Esophagus muscularis mucosa (tissue), 4 donors: ENCODE data around the gene DPYSL4. TPM values are rescaled to one million over a fixed set of nuclear protein-coding genes. Genes with fewer than 3 reads are reported as not detected.
"Not testable (repeated sequence)": the region's sequence is repeated elsewhere in the genome, so short reads cannot be mapped to it uniquely, and the experiment has no call there.

Experiments
- DNase-seq: peaks from one replicate; pipeline ENCODE4 v3.0.0-alpha.2; 2017; ENCODE audit errors: extremely low spot score
- H3K27ac ChIP-seq, 4 donors: fragments of 200-600 bp; sonication (generic); replicated peaks in 1 of 4; 1 replicate in 3 of 4; 2 replicates in 1 of 4; pipeline ENCODE4 v1.5.1; 2016 to 2019; ENCODE audit warnings: mild to moderate bottlenecking in 1 of 4
- H3K27me3 ChIP-seq, 4 donors: fragments of 200-600 bp; sonication (generic); one replicate each; pipeline versions ENCODE4 v1.5.1 to v1.6.0; 2016 to 2019
- H3K36me3 ChIP-seq, 4 donors: fragments of 200-600 bp; sonication (generic); one replicate each; pipeline ENCODE4 v1.5.1; 2016 to 2019
- H3K4me1 ChIP-seq, 4 donors: fragments of 200-600 bp; sonication (generic); one replicate each; pipeline ENCODE4 v1.5.1; 2016 to 2019
- H3K4me3 ChIP-seq, 4 donors: fragments of 200-600 bp; sonication (generic); 1 replicate in 2 of 4; 2 replicates in 2 of 4; pipeline ENCODE4 v1.5.1; 2016 to 2019; ENCODE audit warnings: mild to moderate bottlenecking in 4 of 4, moderate library complexity in 1 of 4
- H3K9me3 ChIP-seq, 4 donors: fragments of 200-600 bp; sonication (generic); 1 replicate in 3 of 4; 2 replicates in 1 of 4; pipeline ENCODE4 v1.5.1; 2016 to 2019
- CTCF ChIP-seq, 3 experiments: fragments of 200-600 bp in 2 of 3; fragments of 450-650 bp in 1 of 3; sonication (generic) in 2 of 3; IDR thresholded peaks; one replicate each; pipeline ENCODE4 v1.5.1; 2017 to 2019; ENCODE audit warnings: antibody characterized with exemption in 3 of 3, mild to moderate bottlenecking in 2 of 3, moderate library complexity in 1 of 3
- EP300 ChIP-seq: sonication (generic); formaldehyde crosslinking; IDR thresholded peaks from one replicate; pipeline ENCODE4 v1.6.1; 2017; ENCODE audit warnings: antibody characterized with exemption
- POLR2A ChIP-seq: fragments of 450-650 bp; IDR thresholded peaks from one replicate; pipeline ENCODE4 v1.6.1; 2017; ENCODE audit warnings: antibody characterized with exemption, moderate library complexity, mild to moderate bottlenecking, low read depth
- POLR2AphosphoS5 ChIP-seq, 2 donors: sonication (generic); formaldehyde crosslinking; IDR thresholded peaks; one replicate each; pipeline ENCODE4 v1.6.1; 2017; ENCODE audit warnings: antibody characterized with exemption in 2 of 2
- WGBS: methylation state at CpG from one replicate; pipeline ENCODE4 v1.1.5; 2018; 5-methylcytosine and 5-hydroxymethylcytosine counted together
- intact Hi-C: fragments of 100-400 bp; cut with DNase I; formaldehyde crosslinking; loops from one replicate; pipeline ENCODE4 v1.15.1; 2023
- total RNA-seq, 4 donors: library from RNA; depleted of rRNA; stranded (reverse); fragments of >200 nt; gene quantifications; one replicate each; pipeline versions ENCODE4 v1.1.0 to v1.2.1, GENCODE V29; 2016

Gene DPYSL4
- total RNA-seq, 4 donors from 2014 or later = 0.42 to 4.5 (median 1.9) TPM

- Histone ChIP-seq H3K9me3 (no peaks in the 10 kb centered on the region), H3K36me3 (peaks cover 0 to 9% (median 4%) of the 10 kb centered on the region in 4 donors), H3K4me3 (no peak overlapping the region), H3K4me1 (peaks cover 16 to 21% (median 19%) of the 10 kb centered on the region in 4 donors), H3K27me3 (no peaks in the 10 kb centered on the region), H3K27ac (no peak overlapping the region)
- TF ChIP-seq POLR2A (no peak), POLR2AphosphoS5 (IDR thresholded peaks at IDR 0.05) (no peak), CTCF (IDR thresholded peaks at IDR 0.05) (no peak), EP300 (no peak)
- intact Hi-C loops = no loop called here
- DNase-seq = no peak
- WGBS = 87% methylated on average over 4 of the region's 7 CpGs
Measured at GRCh38 chr10:132158823-132159222, 27.9 kb upstream of the DPYSL4 start.

- DNase-seq, H3K4me3 ChIP-seq, H3K36me3 ChIP-seq, H3K9me3 ChIP-seq, H3K27me3 ChIP-seq, intact Hi-C loops, H3K27ac ChIP-seq: not testable (repeated sequence)
- 69% methylated on average over 2 of the region's 7 CpGs for WGBS
- H3K4me1 ChIP-seq = peaks cover 16 to 23% (median 19%) of the 10 kb centered on the region in 4 donors
Measured at GRCh38 chr10:132159302-132160230, 27.2 kb upstream of the DPYSL4 start.

- DNase-seq, intact Hi-C loops, H3K36me3 ChIP-seq, H3K27ac ChIP-seq, H3K9me3 ChIP-seq, H3K4me3 ChIP-seq, H3K27me3 ChIP-seq: not testable (repeated sequence)
- peaks cover 16 to 23% (median 19%) of the 10 kb centered on the region in 4 donors for H3K4me1 ChIP-seq
Measured at GRCh38 chr10:132160231-132160630, 26.5 kb upstream of the DPYSL4 start.

GRCh38 chr10:132160834-132161622, 25.7 kb upstream of the DPYSL4 start:
- H3K27ac ChIP-seq, DNase-seq, H3K27me3 ChIP-seq, H3K9me3 ChIP-seq, H3K4me3 ChIP-seq, intact Hi-C loops: not testable (repeated sequence)
- H3K36me3 ChIP-seq = peaks cover 0 to 10% (median 5%) of the 10 kb centered on the region in 4 donors
- no CpG with 5 or more reads among the region's 4 CpGs for WGBS
- peaks cover 16 to 23% (median 19%) of the 10 kb centered on the region in 4 donors for H3K4me1 ChIP-seq

GRCh38 chr10:132162021-132162531, 24.7 kb upstream of the DPYSL4 start:
- TF ChIP-seq EP300 (no peak), POLR2AphosphoS5 (IDR thresholded peaks at IDR 0.05) (no peak)
- H3K27ac ChIP-seq = no peak overlapping the region
- H3K27me3 ChIP-seq = no peaks in the 10 kb centered on the region
- DNase-seq = no peak
- peaks cover 0 to 12% (median 5%) of the 10 kb centered on the region in 4 donors for H3K36me3 ChIP-seq
- 49% methylated on average over 11 of the region's 12 CpGs for WGBS
- intact Hi-C loops = no loop called here
- no peak overlapping the region for H3K4me3 ChIP-seq
- peaks cover 16 to 23% (median 19%) of the 10 kb centered on the region in 4 donors for H3K4me1 ChIP-seq
- H3K9me3 ChIP-seq = no peaks in the 10 kb centered on the region

GRCh38 chr10:132162590-132163277, 24.0 kb upstream of the DPYSL4 start:
- WGBS = 71% methylated on average over 10 of the region's 10 CpGs
- intact Hi-C loops = no loop called here
- no peak overlapping the region for H3K4me3 ChIP-seq
- H3K27me3 ChIP-seq = no peaks in the 10 kb centered on the region
- peaks cover 0 to 19% (median 7%) of the 10 kb centered on the region in 4 donors for H3K36me3 ChIP-seq
- no peak for DNase-seq
- no peak overlapping the region for H3K27ac ChIP-seq
- peaks cover 16 to 23% (median 19%) of the 10 kb centered on the region in 4 donors for H3K4me1 ChIP-seq
- TF ChIP-seq EP300 (no peak), POLR2AphosphoS5 (IDR thresholded peaks at IDR 0.05) (no peak), POLR2A (no peak), CTCF (IDR thresholded peaks at IDR 0.05) (no peak)
- H3K9me3 ChIP-seq = no peaks in the 10 kb centered on the region
